Activated CD8-positive, alpha-beta memory T cell treated with anti-CD3 and anti-CD28 coated beads for 4 hours (primary cell): ENCODE results near the gene MAMDC2.
"Not testable (repeated sequence)": the region's sequence is repeated elsewhere in the genome, so short reads cannot be mapped to it uniquely, and the experiment has no call there.

Experiments
- DNase-seq, 2 donors: peaks; one replicate each; pipeline ENCODE4 v3.0.0-alpha.2; 2020; ENCODE audit warnings: low read depth in 2 of 2

MAMDC2 gene

GRCh38 chr9:70038171-70038621 lies 5.5 kb upstream of the MAMDC2 start:
- DNase-seq, result not testable (repeated sequence)

- DNase-seq, result no peak
Observed at GRCh38 chr9:70040376-70040903, 3.2 kb upstream of the MAMDC2 start.

- no peak for DNase-seq
Observed at GRCh38 chr9:70042461-70043215, 1.0 kb upstream of the MAMDC2 start.

- DNase-seq, result no peak
Observed at GRCh38 chr9:70043285-70043684, 363 bp upstream of the MAMDC2 start.

- DNase-seq, result no peak
Observed at GRCh38 chr9:70044490-70045307, 1.1 kb downstream of the MAMDC2 start.

GRCh38 chr9:70045452-70045851 lies 1.8 kb downstream of the MAMDC2 start:
- no peak for DNase-seq

GRCh38 chr9:70046274-70047070 lies 2.8 kb downstream of the MAMDC2 start:
- no peak for DNase-seq

- no peak for DNase-seq
Observed at GRCh38 chr9:70049236-70049635, 5.6 kb downstream of the MAMDC2 start.

- DNase-seq, result no peak
Observed at GRCh38 chr9:70049672-70050271, 6.1 kb downstream of the MAMDC2 start.

- DNase-seq, result no peak
Observed at GRCh38 chr9:70052768-70053167, 9.1 kb downstream of the MAMDC2 start.

- no peak for DNase-seq
Observed at GRCh38 chr9:70053864-70054263, 10.2 kb downstream of the MAMDC2 start.

GRCh38 chr9:70054521-70054920 lies 10.9 kb downstream of the MAMDC2 start:
- no peak for DNase-seq

GRCh38 chr9:70055406-70056210 lies 12.0 kb downstream of the MAMDC2 start:
- DNase-seq, result no peak

- no peak for DNase-seq
Observed at GRCh38 chr9:70056211-70056944, 12.7 kb downstream of the MAMDC2 start.

- no peak for DNase-seq
Observed at GRCh38 chr9:70058569-70059116, 15.0 kb downstream of the MAMDC2 start.

- no peak for DNase-seq
Observed at GRCh38 chr9:70060148-70060882, 16.7 kb downstream of the MAMDC2 start.

- no peak for DNase-seq
Observed at GRCh38 chr9:70060883-70061507, 17.3 kb downstream of the MAMDC2 start.

GRCh38 chr9:70061776-70062175 lies 18.1 kb downstream of the MAMDC2 start:
- no peak for DNase-seq
